ENCODE measurements around the gene PGAP3.

The PGAP3 gene

GRCh38 chr17:39671651-39672521 lies 16.0 kb downstream of the PGAP3 start (continued):
- TF ChIP-seq, protein P1, sequence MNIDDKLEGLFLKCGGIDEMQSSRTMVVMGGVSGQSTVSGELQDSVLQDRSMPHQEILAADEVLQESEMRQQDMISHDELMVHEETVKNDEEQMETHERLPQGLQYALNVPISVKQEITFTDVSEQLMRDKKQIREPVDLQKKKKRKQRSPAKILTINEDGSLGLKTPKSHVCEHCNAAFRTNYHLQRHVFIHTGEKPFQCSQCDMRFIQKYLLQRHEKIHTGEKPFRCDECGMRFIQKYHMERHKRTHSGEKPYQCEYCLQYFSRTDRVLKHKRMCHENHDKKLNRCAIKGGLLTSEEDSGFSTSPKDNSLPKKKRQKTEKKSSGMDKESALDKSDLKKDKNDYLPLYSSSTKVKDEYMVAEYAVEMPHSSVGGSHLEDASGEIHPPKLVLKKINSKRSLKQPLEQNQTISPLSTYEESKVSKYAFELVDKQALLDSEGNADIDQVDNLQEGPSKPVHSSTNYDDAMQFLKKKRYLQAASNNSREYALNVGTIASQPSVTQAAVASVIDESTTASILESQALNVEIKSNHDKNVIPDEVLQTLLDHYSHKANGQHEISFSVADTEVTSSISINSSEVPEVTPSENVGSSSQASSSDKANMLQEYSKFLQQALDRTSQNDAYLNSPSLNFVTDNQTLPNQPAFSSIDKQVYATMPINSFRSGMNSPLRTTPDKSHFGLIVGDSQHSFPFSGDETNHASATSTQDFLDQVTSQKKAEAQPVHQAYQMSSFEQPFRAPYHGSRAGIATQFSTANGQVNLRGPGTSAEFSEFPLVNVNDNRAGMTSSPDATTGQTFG (tag by site-specific recombination; IDR thresholded peaks at IDR 0.05; ENCODE audit: borderline replicate concordance), result no peak
- TF ChIP-seq ZFHX2 (tag by site-specific recombination; conservative IDR thresholded peaks at IDR 0.05) (peak; percentile 57; the same call in 1 of the 2 replicates), ZBTB20 (tag by site-specific recombination; IDR thresholded peaks at IDR 0.05) (no peak), ZNF654 (tag by site-specific recombination; IDR thresholded peaks at IDR 0.05; ENCODE audit: low read depth) (peak; percentile 79), ZSCAN4 (tag by site-specific recombination; IDR thresholded peaks at IDR 0.05) (no peak), KLF16 (tag by site-specific recombination; IDR thresholded peaks at IDR 0.05) (no peak), ZBTB17 (tag by site-specific recombination; IDR thresholded peaks at IDR 0.05) (no peak), EGR2 (tag by site-specific recombination; IDR thresholded peaks at IDR 0.05; ENCODE audit: low read depth) (peak; percentile 59; the same call in 1 of the 2 replicates), ZNF169 (tag by site-specific recombination; IDR thresholded peaks at IDR 0.05) (no peak), ZNF132 (tag by site-specific recombination; IDR thresholded peaks at IDR 0.05; ENCODE audit: borderline replicate concordance) (no peak), ZNF600 (tag by site-specific recombination; IDR thresholded peaks at IDR 0.05) (no peak), ZNF76 (tag by site-specific recombination; IDR thresholded peaks at IDR 0.05; ENCODE audit: borderline replicate concordance, low read depth) (no peak), ZNF792 (tag by site-specific recombination; IDR thresholded peaks at IDR 0.05) (no peak), ZNF610 (tag by site-specific recombination; IDR thresholded peaks at IDR 0.05; ENCODE audit: borderline replicate concordance) (no peak), PRDM4 (tag by site-specific recombination; IDR thresholded peaks at IDR 0.05) (no peak), ZBTB8A (tag by site-specific recombination; IDR thresholded peaks at IDR 0.05) (no peak), ZBTB48 (tag by site-specific recombination; IDR thresholded peaks at IDR 0.05) (peak; percentile 88), ZXDB (tag by site-specific recombination; IDR thresholded peaks at IDR 0.05) (no peak), PBX3 (CRISPR knock-in tag; IDR thresholded peaks at IDR 0.05) (no peak), IKZF3 (tag by site-specific recombination; IDR thresholded peaks at IDR 0.05) (peak; percentile 55; the same call in 1 of the 2 replicates)
- TF ChIP-seq, protein P2, sequence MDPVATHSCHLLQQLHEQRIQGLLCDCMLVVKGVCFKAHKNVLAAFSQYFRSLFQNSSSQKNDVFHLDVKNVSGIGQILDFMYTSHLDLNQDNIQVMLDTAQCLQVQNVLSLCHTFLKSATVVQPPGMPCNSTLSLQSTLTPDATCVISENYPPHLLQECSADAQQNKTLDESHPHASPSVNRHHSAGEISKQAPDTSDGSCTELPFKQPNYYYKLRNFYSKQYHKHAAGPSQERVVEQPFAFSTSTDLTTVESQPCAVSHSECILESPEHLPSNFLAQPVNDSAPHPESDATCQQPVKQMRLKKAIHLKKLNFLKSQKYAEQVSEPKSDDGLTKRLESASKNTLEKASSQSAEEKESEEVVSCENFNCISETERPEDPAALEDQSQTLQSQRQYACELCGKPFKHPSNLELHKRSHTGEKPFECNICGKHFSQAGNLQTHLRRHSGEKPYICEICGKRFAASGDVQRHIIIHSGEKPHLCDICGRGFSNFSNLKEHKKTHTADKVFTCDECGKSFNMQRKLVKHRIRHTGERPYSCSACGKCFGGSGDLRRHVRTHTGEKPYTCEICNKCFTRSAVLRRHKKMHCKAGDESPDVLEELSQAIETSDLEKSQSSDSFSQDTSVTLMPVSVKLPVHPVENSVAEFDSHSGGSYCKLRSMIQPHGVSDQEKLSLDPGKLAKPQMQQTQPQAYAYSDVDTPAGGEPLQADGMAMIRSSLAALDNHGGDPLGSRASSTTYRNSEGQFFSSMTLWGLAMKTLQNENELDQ (tag by site-specific recombination; IDR thresholded peaks at IDR 0.05; ENCODE audit: low read depth), result no peak
- TF ChIP-seq, protein P3, sequence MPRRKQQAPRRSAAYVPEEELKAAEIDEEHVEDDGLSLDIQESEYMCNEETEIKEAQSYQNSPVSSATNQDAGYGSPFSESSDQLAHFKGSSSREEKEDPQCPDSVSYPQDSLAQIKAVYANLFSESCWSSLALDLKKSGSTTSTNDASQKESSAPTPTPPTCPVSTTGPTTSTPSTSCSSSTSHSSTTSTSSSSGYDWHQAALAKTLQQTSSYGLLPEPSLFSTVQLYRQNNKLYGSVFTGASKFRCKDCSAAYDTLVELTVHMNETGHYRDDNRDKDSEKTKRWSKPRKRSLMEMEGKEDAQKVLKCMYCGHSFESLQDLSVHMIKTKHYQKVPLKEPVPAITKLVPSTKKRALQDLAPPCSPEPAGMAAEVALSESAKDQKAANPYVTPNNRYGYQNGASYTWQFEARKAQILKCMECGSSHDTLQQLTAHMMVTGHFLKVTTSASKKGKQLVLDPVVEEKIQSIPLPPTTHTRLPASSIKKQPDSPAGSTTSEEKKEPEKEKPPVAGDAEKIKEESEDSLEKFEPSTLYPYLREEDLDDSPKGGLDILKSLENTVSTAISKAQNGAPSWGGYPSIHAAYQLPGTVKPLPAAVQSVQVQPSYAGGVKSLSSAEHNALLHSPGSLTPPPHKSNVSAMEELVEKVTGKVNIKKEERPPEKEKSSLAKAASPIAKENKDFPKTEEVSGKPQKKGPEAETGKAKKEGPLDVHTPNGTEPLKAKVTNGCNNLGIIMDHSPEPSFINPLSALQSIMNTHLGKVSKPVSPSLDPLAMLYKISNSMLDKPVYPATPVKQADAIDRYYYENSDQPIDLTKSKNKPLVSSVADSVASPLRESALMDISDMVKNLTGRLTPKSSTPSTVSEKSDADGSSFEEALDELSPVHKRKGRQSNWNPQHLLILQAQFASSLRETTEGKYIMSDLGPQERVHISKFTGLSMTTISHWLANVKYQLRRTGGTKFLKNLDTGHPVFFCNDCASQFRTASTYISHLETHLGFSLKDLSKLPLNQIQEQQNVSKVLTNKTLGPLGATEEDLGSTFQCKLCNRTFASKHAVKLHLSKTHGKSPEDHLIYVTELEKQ (tag by site-specific recombination; IDR thresholded peaks at IDR 0.05; ENCODE audit: borderline replicate concordance), result no peak
- TF ChIP-seq, protein P4, sequence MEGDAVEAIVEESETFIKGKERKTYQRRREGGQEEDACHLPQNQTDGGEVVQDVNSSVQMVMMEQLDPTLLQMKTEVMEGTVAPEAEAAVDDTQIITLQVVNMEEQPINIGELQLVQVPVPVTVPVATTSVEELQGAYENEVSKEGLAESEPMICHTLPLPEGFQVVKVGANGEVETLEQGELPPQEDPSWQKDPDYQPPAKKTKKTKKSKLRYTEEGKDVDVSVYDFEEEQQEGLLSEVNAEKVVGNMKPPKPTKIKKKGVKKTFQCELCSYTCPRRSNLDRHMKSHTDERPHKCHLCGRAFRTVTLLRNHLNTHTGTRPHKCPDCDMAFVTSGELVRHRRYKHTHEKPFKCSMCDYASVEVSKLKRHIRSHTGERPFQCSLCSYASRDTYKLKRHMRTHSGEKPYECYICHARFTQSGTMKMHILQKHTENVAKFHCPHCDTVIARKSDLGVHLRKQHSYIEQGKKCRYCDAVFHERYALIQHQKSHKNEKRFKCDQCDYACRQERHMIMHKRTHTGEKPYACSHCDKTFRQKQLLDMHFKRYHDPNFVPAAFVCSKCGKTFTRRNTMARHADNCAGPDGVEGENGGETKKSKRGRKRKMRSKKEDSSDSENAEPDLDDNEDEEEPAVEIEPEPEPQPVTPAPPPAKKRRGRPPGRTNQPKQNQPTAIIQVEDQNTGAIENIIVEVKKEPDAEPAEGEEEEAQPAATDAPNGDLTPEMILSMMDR (tag by site-specific recombination; IDR thresholded peaks at IDR 0.05), result peak; percentile 80

Data from HEK293 (cell line).